Liver (tissue), 9 donors: Measurements from ENCODE around the gene ULK1. TPM values are rescaled to one million over a fixed set of nuclear protein-coding genes. Genes with fewer than 3 reads are reported as not detected.

Experiments
- DNase-seq: peaks from one replicate; pipeline ENCODE4 v3.0.0-alpha.2; 2017; ENCODE audit warnings: low spot score
- H3K27ac ChIP-seq, 2 donors: one replicate each; pipeline ENCODE4 v1.7.0; 2013; ENCODE audit warnings: inconsistent platforms in 2 of 2, low read length in 2 of 2, control low read depth in 1 of 2, low read depth in 1 of 2, mild to moderate bottlenecking in 1 of 2
- H3K27me3 ChIP-seq, 4 donors: one replicate each; pipeline versions ENCODE4 v1.6.1 to v1.7.0; 2013; ENCODE audit warnings: low read length in 3 of 4, inconsistent platforms in 1 of 4, mild to moderate bottlenecking in 1 of 4, moderate library complexity in 1 of 4; ENCODE audit not compliant: control insufficient read depth in 4 of 4, insufficient read depth in 4 of 4
- H3K36me3 ChIP-seq, 4 donors: one replicate each; pipeline versions ENCODE4 v1.6.1 to v1.7.0; 2013; ENCODE audit warnings: low read length in 3 of 4, mild to moderate bottlenecking in 3 of 4, low read depth in 1 of 4, moderate library complexity in 1 of 4; ENCODE audit not compliant: control insufficient read depth in 4 of 4, insufficient read depth in 3 of 4
- H3K4me1 ChIP-seq, 4 donors: one replicate each; pipeline versions ENCODE4 v1.6.1 to v1.7.0; 2013; ENCODE audit warnings: low read length in 3 of 4, mild to moderate bottlenecking in 3 of 4, moderate library complexity in 1 of 4; ENCODE audit not compliant: control insufficient read depth in 4 of 4, insufficient read depth in 4 of 4
- H3K4me3 ChIP-seq, 3 donors: one replicate each; pipeline versions ENCODE4 v1.6.1 to v1.7.0; 2013; ENCODE audit warnings: low read length in 3 of 3, control low read depth in 1 of 3, low read depth in 1 of 3, mild to moderate bottlenecking in 1 of 3
- H3K9ac ChIP-seq, 2 donors: one replicate each; pipeline ENCODE4 v1.7.0; 2013; ENCODE audit warnings: low read length in 2 of 2, mild to moderate bottlenecking in 2 of 2, moderate library complexity in 2 of 2, control low read depth in 1 of 2, low read depth in 1 of 2
- H3K9me3 ChIP-seq, 4 donors: one replicate each; pipeline versions ENCODE4 v1.6.1 to v1.7.0; 2013; ENCODE audit warnings: low read length in 3 of 4; ENCODE audit not compliant: control insufficient read depth in 4 of 4
- FOXA1 ChIP-seq: IDR thresholded peaks from 2 replicates; pipeline ENCODE4 v1.6.1; 2016; ENCODE audit warnings: antibody characterized with exemption
- HNF4A ChIP-seq, 2 donors: conservative IDR thresholded peaks; 2 replicates each; pipeline ENCODE4 v1.6.1; 2016; ENCODE audit warnings: antibody characterized with exemption in 2 of 2, mild to moderate bottlenecking in 2 of 2
- HNF4G ChIP-seq: IDR thresholded peaks from 2 replicates; pipeline ENCODE4 v1.6.1; 2016; ENCODE audit warnings: antibody characterized with exemption
- JUND ChIP-seq, 2 donors: IDR thresholded peaks; 2 replicates each; pipeline ENCODE4 v1.6.1; 2016; ENCODE audit warnings: antibody characterized with exemption in 2 of 2
- RAD21 ChIP-seq, 2 donors: IDR thresholded peaks; 2 replicates each; pipeline ENCODE4 v1.6.1; 2016; ENCODE audit warnings: antibody characterized with exemption in 2 of 2, mild to moderate bottlenecking in 2 of 2
- RXRA ChIP-seq, 2 donors: IDR thresholded peaks; 2 replicates each; pipeline ENCODE4 v1.6.1; 2017 to 2018; ENCODE audit warnings: antibody characterized with exemption in 2 of 2, mild to moderate bottlenecking in 1 of 2
- SP1 ChIP-seq: IDR thresholded peaks from 2 replicates; pipeline ENCODE4 v1.6.1; 2018; ENCODE audit warnings: antibody characterized with exemption, mild to moderate bottlenecking
- TAF1 ChIP-seq: conservative IDR thresholded peaks from 2 replicates; pipeline ENCODE4 v1.6.1; 2016; ENCODE audit warnings: antibody characterized with exemption, mild to moderate bottlenecking
- YY1 ChIP-seq: IDR thresholded peaks from 2 replicates; pipeline ENCODE4 v1.6.1; 2016; ENCODE audit warnings: antibody characterized with exemption, mild to moderate bottlenecking
- whole genome bisulfite sequencing: extraction: QIAGEN DNeasy Blood & Tissue Kit; methylation state at CpG from one replicate; pipeline ENCODE4 v1.1.7; 2013; 5-methylcytosine and 5-hydroxymethylcytosine counted together
- polyA plus RNA-seq, 2 donors: library from polyadenylated mRNA; stranded (reverse) in 1 of 2; unstranded in 1 of 2; fragments of 200-250 nt in 1 of 2; fragments of >200 nt in 1 of 2; fragmentation: Nextera tagmentation in 1 of 2; extraction: Ambion mirVana in 1 of 2; gene quantifications; one replicate each; pipeline versions ENCODE4 v1.2.1 to v1.2.3, GENCODE V29; 2013 to 2015
- total RNA-seq, 2 donors: library from RNA; depleted of rRNA; stranded (reverse); fragments of >200 nt; gene quantifications; one replicate each; pipeline ENCODE4 v1.2.3, GENCODE V29; 2014
- TF ChIP-seq, protein P1 (sequence below): IDR thresholded peaks from 2 replicates; pipeline ENCODE4 v1.6.1; 2016; ENCODE audit warnings: antibody characterized with exemption
- TF ChIP-seq, protein P2 (sequence below): IDR thresholded peaks from 2 replicates; pipeline ENCODE4 v1.6.1; 2016; ENCODE audit warnings: antibody characterized with exemption
- TF ChIP-seq, protein P3 (sequence below): IDR thresholded peaks from 2 replicates; pipeline ENCODE4 v1.6.1; 2016; ENCODE audit warnings: antibody characterized with exemption
- TF ChIP-seq, protein P4 (sequence below): IDR thresholded peaks from 2 replicates; pipeline ENCODE4 v1.6.1; 2016; ENCODE audit warnings: antibody characterized with exemption, mild to moderate bottlenecking
- TF ChIP-seq, protein P5 (sequence below): fragments of 150-350 bp; IDR thresholded peaks from 2 replicates; pipeline ENCODE4 v1.5.1; 2017; ENCODE audit warnings: improper control_type of control experiment, low read depth, low read length; ENCODE audit not compliant: missing input control
- donor health status: healthy.
- donor health status: healthy.
- donor health status: healthy.
- donor health status: healthy.
- donor health status: healthy.

ULK1 gene
- total and polyA plus RNA-seq, 4 donors = 12.5 to 41.7 (median 15.1) TPM

DNA sequence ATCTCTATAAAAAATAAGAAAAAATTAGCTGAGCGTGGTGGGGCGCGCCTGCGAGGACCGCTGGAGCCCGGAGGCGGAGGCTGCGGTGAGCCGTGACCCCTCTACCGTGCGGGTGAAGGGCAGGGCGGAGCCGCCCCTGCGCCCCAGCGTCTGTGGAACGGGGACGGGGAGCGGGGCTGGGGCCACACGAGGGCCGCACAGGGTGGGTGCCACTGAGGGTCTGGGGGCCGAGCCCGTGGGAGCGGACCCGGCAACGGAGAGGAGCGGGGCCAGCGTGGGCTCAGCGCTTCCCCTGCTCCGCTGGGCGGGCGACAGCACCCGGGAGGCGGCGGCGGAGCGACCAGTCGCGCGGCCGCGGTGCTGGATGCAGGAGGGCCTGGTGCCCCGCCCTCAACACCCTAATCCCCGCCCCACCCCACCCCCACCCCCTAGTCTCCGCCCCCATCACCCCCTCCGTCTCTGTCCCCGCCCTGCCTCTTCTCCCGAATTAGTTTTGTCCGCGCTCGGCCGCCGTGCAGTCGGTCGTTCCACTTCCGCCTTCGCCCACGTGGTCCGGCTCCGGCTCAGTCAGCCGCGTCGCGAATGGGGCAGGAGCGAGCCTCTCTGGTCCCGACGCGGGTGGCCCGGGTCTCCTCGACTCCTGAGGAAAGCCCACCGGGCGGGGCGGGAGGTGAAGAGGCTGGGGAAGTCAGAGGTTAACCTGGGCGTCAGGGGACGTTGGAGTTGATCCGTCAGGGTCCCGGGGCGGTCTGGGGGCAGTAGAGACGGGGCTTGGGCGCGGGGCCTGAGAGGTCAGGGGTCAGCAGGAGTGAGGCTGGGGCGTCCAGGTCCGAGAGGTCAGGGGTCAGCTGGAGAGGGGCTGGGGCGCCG lies 34.5 kb downstream of the ULK1 start, which contains the start of gene PUS1 (continued):
- TF ChIP-seq, protein P1, sequence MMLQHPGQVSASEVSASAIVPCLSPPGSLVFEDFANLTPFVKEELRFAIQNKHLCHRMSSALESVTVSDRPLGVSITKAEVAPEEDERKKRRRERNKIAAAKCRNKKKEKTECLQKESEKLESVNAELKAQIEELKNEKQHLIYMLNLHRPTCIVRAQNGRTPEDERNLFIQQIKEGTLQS = no peak
- TF ChIP-seq RAD21 (IDR thresholded peaks at IDR 0.05) (peak in 1 of 2 donors; percentile 5), JUND (IDR thresholded peaks at IDR 0.05) (no peak), SP1 (peak; percentile 56), YY1 (peak; percentile 59), TAF1 (no peak)
- TF ChIP-seq, protein P2, sequence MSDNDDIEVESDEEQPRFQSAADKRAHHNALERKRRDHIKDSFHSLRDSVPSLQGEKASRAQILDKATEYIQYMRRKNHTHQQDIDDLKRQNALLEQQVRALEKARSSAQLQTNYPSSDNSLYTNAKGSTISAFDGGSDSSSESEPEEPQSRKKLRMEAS = no peak
- TF ChIP-seq, protein P3, sequence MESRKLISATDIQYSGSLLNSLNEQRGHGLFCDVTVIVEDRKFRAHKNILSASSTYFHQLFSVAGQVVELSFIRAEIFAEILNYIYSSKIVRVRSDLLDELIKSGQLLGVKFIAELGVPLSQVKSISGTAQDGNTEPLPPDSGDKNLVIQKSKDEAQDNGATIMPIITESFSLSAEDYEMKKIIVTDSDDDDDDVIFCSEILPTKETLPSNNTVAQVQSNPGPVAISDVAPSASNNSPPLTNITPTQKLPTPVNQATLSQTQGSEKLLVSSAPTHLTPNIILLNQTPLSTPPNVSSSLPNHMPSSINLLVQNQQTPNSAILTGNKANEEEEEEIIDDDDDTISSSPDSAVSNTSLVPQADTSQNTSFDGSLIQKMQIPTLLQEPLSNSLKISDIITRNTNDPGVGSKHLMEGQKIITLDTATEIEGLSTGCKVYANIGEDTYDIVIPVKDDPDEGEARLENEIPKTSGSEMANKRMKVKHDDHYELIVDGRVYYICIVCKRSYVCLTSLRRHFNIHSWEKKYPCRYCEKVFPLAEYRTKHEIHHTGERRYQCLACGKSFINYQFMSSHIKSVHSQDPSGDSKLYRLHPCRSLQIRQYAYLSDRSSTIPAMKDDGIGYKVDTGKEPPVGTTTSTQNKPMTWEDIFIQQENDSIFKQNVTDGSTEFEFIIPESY = no peak

DNA sequence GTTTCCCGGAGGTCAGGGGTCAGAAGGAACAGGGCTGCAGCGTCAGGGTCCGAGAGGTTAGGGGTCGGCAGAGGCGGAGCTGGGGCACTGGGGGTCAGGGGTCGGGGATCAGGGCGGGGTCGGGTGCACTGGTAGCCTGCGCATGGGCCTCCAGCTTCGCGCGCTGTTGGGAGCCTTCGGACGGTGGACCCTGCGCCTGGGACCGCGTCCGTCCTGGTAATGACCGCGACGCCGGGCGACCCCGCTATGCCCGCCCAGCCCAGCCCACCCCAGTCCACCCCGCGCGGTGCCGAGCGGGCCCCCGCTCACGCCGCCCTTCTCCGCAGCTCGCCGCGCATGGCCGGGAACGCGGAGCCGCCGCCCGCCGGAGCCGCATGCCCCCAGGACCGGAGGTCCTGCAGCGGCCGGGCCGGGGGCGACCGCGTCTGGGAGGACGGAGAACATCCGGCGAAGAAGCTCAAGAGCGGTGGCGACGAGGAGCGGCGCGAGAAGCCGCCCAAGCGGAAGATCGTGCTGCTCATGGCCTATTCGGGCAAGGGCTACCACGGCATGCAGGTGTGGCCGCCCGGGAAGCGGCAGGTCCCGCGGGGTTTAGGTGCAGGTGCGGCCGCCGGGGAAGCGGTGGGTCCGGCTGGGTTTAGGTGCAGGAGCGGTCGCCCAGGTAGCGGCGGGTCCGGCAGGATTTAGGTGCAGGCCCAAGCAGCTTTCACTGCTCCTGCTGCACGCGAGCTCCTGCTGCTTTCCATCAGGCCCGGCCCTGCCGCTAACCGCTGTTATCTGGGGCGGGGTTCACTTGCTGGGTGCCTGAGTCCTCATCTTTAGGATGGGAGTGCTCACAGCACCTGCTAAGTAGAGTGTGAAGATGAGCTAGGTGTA lies 35.4 kb downstream of the ULK1 start:
- no peaks in the 10 kb centered on the region for H3K9me3 ChIP-seq
- WGBS = 1% methylated on average over 87 of the region's 87 CpGs
- H3K36me3 ChIP-seq = peaks cover 5 to 29% (median 25%) of the 10 kb centered on the region in 4 donors
- peak overlapping the region; percentile 67 to 93 (median 89) for H3K4me3 ChIP-seq
- peaks cover 0 to 15% (median 9%) of the 10 kb centered on the region in 4 donors for H3K4me1 ChIP-seq
- DNase-seq = peak; percentile 62
- peak overlapping the region in 1 of 2 donors; percentile 54 for H3K9ac ChIP-seq
- H3K27me3 ChIP-seq = no peaks in the 10 kb centered on the region
- TF ChIP-seq FOXA1 (no peak), RXRA (IDR thresholded peaks at IDR 0.05) (peak in 1 of 2 donors; percentile 8)
- TF ChIP-seq, protein P4, sequence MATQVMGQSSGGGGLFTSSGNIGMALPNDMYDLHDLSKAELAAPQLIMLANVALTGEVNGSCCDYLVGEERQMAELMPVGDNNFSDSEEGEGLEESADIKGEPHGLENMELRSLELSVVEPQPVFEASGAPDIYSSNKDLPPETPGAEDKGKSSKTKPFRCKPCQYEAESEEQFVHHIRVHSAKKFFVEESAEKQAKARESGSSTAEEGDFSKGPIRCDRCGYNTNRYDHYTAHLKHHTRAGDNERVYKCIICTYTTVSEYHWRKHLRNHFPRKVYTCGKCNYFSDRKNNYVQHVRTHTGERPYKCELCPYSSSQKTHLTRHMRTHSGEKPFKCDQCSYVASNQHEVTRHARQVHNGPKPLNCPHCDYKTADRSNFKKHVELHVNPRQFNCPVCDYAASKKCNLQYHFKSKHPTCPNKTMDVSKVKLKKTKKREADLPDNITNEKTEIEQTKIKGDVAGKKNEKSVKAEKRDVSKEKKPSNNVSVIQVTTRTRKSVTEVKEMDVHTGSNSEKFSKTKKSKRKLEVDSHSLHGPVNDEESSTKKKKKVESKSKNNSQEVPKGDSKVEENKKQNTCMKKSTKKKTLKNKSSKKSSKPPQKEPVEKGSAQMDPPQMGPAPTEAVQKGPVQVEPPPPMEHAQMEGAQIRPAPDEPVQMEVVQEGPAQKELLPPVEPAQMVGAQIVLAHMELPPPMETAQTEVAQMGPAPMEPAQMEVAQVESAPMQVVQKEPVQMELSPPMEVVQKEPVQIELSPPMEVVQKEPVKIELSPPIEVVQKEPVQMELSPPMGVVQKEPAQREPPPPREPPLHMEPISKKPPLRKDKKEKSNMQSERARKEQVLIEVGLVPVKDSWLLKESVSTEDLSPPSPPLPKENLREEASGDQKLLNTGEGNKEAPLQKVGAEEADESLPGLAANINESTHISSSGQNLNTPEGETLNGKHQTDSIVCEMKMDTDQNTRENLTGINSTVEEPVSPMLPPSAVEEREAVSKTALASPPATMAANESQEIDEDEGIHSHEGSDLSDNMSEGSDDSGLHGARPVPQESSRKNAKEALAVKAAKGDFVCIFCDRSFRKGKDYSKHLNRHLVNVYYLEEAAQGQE = no peak
- H3K27ac ChIP-seq = peak overlapping the region; percentile 9 to 65

DNA sequence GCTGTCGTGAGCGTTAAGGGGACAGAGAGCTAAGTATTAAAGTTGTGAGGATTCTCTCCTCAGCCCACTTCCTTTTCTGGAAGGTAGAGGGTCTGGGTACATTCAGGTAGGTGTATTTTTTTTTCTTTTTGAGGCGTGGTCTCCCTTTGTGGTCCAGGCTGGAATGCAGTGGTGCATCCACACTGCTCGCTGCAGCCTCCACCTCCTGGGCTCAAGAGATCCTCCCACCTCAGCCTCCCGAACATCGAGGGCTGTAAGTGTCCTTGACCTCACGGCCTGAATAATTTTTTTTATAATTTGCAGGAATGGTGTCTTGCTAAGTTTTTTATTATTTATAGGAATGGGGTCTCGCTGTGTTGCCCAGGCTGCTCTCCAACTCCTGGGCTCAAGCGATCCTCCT lies 36.1 kb downstream of the ULK1 start:
- Histone ChIP-seq H3K36me3 (peaks cover 5 to 34% (median 29%) of the 10 kb centered on the region in 4 donors), H3K27ac (no peak overlapping the region), H3K9me3 (no peaks in the 10 kb centered on the region), H3K4me1 (peaks cover 0 to 15% (median 9%) of the 10 kb centered on the region in 4 donors), H3K4me3 (peak overlapping the region; percentile 67 to 93 (median 81)), H3K27me3 (no peaks in the 10 kb centered on the region), H3K9ac (no peak overlapping the region)
- WGBS = 89% methylated on average over 9 of the region's 9 CpGs
- DNase-seq = no peak
- TF ChIP-seq HNF4G (no peak), RXRA (IDR thresholded peaks at IDR 0.05) (no peak), FOXA1 (no peak), JUND (IDR thresholded peaks at IDR 0.05) (no peak), RAD21 (IDR thresholded peaks at IDR 0.05) (no peak), HNF4A (conservative IDR thresholded peaks at IDR 0.05) (no peak)
- TF ChIP-seq, protein P3 = no peak
- TF ChIP-seq, protein P5, sequence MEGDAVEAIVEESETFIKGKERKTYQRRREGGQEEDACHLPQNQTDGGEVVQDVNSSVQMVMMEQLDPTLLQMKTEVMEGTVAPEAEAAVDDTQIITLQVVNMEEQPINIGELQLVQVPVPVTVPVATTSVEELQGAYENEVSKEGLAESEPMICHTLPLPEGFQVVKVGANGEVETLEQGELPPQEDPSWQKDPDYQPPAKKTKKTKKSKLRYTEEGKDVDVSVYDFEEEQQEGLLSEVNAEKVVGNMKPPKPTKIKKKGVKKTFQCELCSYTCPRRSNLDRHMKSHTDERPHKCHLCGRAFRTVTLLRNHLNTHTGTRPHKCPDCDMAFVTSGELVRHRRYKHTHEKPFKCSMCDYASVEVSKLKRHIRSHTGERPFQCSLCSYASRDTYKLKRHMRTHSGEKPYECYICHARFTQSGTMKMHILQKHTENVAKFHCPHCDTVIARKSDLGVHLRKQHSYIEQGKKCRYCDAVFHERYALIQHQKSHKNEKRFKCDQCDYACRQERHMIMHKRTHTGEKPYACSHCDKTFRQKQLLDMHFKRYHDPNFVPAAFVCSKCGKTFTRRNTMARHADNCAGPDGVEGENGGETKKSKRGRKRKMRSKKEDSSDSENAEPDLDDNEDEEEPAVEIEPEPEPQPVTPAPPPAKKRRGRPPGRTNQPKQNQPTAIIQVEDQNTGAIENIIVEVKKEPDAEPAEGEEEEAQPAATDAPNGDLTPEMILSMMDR = no peak
- TF ChIP-seq, protein P1 = no peak
